Stimulated activated CD8-positive, alpha-beta memory T cell treated with anti-CD3 and anti-CD28 coated beads, Interleukin-4, amount 100 ng/mL, for 48 hours (primary cell): ENCODE data around the gene PASK.

Experiments
- DNase-seq: peaks from one replicate; pipeline ENCODE4 v3.0.0-alpha.2; 2020

The PASK gene

GRCh38 chr2:241074901-241075540 is 74.3 kb downstream of the PASK start:
- peak; percentile 10 for DNase-seq

GRCh38 chr2:241074065-241074818 is 75.0 kb downstream of the PASK start:
- DNase-seq: peak; percentile 18

- peak; percentile 18 for DNase-seq
Measured at GRCh38 chr2:241073166-241074064, 75.9 kb downstream of the PASK start.

GRCh38 chr2:241072553-241073165 is 76.6 kb downstream of the PASK start:
- DNase-seq: peak; percentile 11

GRCh38 chr2:241072151-241072550 is 77.1 kb downstream of the PASK start:
- peak; percentile 19 for DNase-seq

- no peak for DNase-seq
Measured at GRCh38 chr2:241071677-241072111, 77.6 kb downstream of the PASK start.

GRCh38 chr2:241070811-241071676 is 78.2 kb downstream of the PASK start:
- peak; percentile 6 for DNase-seq

- peak; percentile 11 for DNase-seq
Measured at GRCh38 chr2:241070361-241070760, 78.9 kb downstream of the PASK start.

GRCh38 chr2:241069821-241070281 is 79.4 kb downstream of the PASK start:
- peak; percentile 16 for DNase-seq

- peak; percentile 13 for DNase-seq
Measured at GRCh38 chr2:241068942-241069810, 80.1 kb downstream of the PASK start.

- DNase-seq: no peak
Measured at GRCh38 chr2:241068136-241068941, 80.9 kb downstream of the PASK start.

- peak; percentile 17 for DNase-seq
Measured at GRCh38 chr2:241067501-241068135, 81.7 kb downstream of the PASK start.

GRCh38 chr2:241066893-241067341 is 82.4 kb downstream of the PASK start:
- no peak for DNase-seq

GRCh38 chr2:241066171-241066892 is 82.9 kb downstream of the PASK start:
- DNase-seq: no peak

GRCh38 chr2:241065355-241065803 is 83.9 kb downstream of the PASK start:
- no peak for DNase-seq

- DNase-seq: no peak
Measured at GRCh38 chr2:241064802-241065354, 84.4 kb downstream of the PASK start.

- DNase-seq: peak; percentile 66
Measured at GRCh38 chr2:241064008-241064801, 85.1 kb downstream of the PASK start.
